ENCODE data around the gene CDH23. TPM values are rescaled to one million over a fixed set of nuclear protein-coding genes. Genes with fewer than 3 reads are reported as not detected.

CDH23 gene
- total RNA-seq, 1 experiment from 2014 or later = 0.34 TPM

GRCh38 chr10:71685554-71686232, 289.0 kb downstream of the CDH23 start:
- H3K4me3 ChIP-seq (ENCODE audit: low read depth, low read length) = no peak overlapping the region
- DNase-seq = no peak
- no peaks in the 10 kb centered on the region for H3K36me3 ChIP-seq (ENCODE audit: control insufficient read depth, insufficient read depth, low read length)
- Mint-ChIP-seq H3K36me3 (ENCODE audit: insufficient read depth, unreplicated experiment) (peaks cover 7% of the 10 kb centered on the region), H3K4me1 (ENCODE audit: low read depth, unreplicated experiment) (no peaks in the 10 kb centered on the region), H3K4me3 (ENCODE audit: unreplicated experiment) (no peak overlapping the region), H3K27me3 (ENCODE audit: insufficient read depth, unreplicated experiment) (peaks cover 9% of the 10 kb centered on the region), H3K9me3 (ENCODE audit: unreplicated experiment) (peaks cover 9% of the 10 kb centered on the region), H3K27ac (ENCODE audit: unreplicated experiment) (no peak overlapping the region)
- BruUV-seq (replicated peaks) = no TSS peak
- TF ChIP-seq CTCF (IDR thresholded peaks at IDR 0.05; ENCODE audit: insufficient read depth in 1 of 2, low read depth in 1 of 2, low read length in 1 of 2, severe bottlenecking in 1 of 2, unreplicated experiment in 1 of 2) = no peak
- H3K9me3 ChIP-seq = no peaks in the 10 kb centered on the region
- H3K27me3 ChIP-seq (replicated peaks; ENCODE audit: control insufficient read depth, insufficient read depth, low read length) = no peaks in the 10 kb centered on the region
- CTCF ChIA-PET = interaction anchor here (1.1 to 2.6 kb wide), 2 partner anchors 11 to 254 kb away, joined by 3 to 10 read pairs; no protein-coding TSS in a partner anchor
- intact Hi-C loops (cut with micrococcal nuclease; ENCODE audit: unreplicated experiment) = no loop called here
- POLR2A ChIA-PET = no interaction called here
- no peaks in the 10 kb centered on the region for H3K4me1 ChIP-seq

DNA sequence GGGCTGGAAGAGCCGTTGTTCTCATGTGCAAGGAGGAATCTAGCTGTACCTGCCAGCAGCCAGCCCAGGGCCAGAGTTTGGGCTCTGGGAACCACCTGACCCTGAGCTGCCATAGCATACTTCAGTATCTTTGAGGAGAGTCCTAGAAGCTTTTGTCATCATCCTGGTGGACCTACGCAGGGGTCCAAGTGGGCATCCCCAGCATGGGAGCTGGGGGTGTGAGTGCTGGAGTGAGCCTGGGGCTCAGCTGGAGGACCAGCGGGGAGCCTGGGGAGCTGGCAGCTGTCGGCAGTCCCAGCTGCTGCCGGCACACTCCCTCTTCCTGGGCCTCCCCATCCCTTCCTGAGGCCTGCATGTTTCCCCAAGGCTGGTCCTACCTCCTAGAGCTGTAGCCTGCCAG, 290.4 kb downstream of the CDH23 start:
- Mint-ChIP-seq H3K27me3 (ENCODE audit: insufficient read depth, unreplicated experiment) (peaks cover 4% of the 10 kb centered on the region), H3K4me1 (ENCODE audit: low read depth, unreplicated experiment) (no peaks in the 10 kb centered on the region), H3K4me3 (ENCODE audit: unreplicated experiment) (no peak overlapping the region), H3K36me3 (ENCODE audit: insufficient read depth, unreplicated experiment) (peaks cover 7% of the 10 kb centered on the region), H3K9me3 (ENCODE audit: unreplicated experiment) (peaks cover 9% of the 10 kb centered on the region), H3K27ac (ENCODE audit: unreplicated experiment) (no peak overlapping the region)
- no peak for DNase-seq
- H3K9me3 ChIP-seq = no peaks in the 10 kb centered on the region
- H3K36me3 ChIP-seq (ENCODE audit: control insufficient read depth, insufficient read depth, low read length) = no peaks in the 10 kb centered on the region
- H3K4me3 ChIP-seq (ENCODE audit: low read depth, low read length) = no peak overlapping the region
- no peaks in the 10 kb centered on the region for H3K27me3 ChIP-seq (replicated peaks; ENCODE audit: control insufficient read depth, insufficient read depth, low read length)
- no TSS peak for BruUV-seq (replicated peaks)
- no peaks in the 10 kb centered on the region for H3K4me1 ChIP-seq
- CTCF ChIA-PET = interaction anchor here (0.9 to 1.9 kb wide), 3 partner anchors 10 to 255 kb away, joined by 3 to 9 read pairs (median 3); no protein-coding TSS in a partner anchor
- TF ChIP-seq CTCF (IDR thresholded peaks at IDR 0.05; ENCODE audit: insufficient read depth in 1 of 2, low read depth in 1 of 2, low read length in 1 of 2, severe bottlenecking in 1 of 2, unreplicated experiment in 1 of 2) = no peak
- POLR2A ChIA-PET = no interaction called here
- intact Hi-C loops (cut with micrococcal nuclease; ENCODE audit: unreplicated experiment) = no loop called here

GRCh38 chr10:71687480-71687879, 290.8 kb downstream of the CDH23 start:
- DNase-seq = no peak
- no peaks in the 10 kb centered on the region for H3K9me3 ChIP-seq
- intact Hi-C loops (cut with micrococcal nuclease; ENCODE audit: unreplicated experiment) = no loop called here
- ChIA-PET CTCF (interaction anchor here (0.9 to 1.9 kb wide), 2 partner anchors 9 to 11 kb away, joined by 3 to 9 read pairs; no protein-coding TSS in a partner anchor), POLR2A (no interaction called here)
- H3K4me3 Mint-ChIP-seq (ENCODE audit: unreplicated experiment) = no peak overlapping the region
- no peak overlapping the region for H3K27ac Mint-ChIP-seq (ENCODE audit: unreplicated experiment)
- H3K36me3 Mint-ChIP-seq (ENCODE audit: insufficient read depth, unreplicated experiment) = peaks cover 7% of the 10 kb centered on the region
- H3K36me3 ChIP-seq (ENCODE audit: control insufficient read depth, insufficient read depth, low read length) = no peaks in the 10 kb centered on the region
- no peak for TF ChIP-seq CTCF (IDR thresholded peaks at IDR 0.05; ENCODE audit: insufficient read depth in 1 of 2, low read depth in 1 of 2, low read length in 1 of 2, severe bottlenecking in 1 of 2, unreplicated experiment in 1 of 2)
- no peaks in the 10 kb centered on the region for H3K27me3 ChIP-seq (replicated peaks; ENCODE audit: control insufficient read depth, insufficient read depth, low read length)
- H3K4me3 ChIP-seq (ENCODE audit: low read depth, low read length) = no peak overlapping the region
- peaks cover 9% of the 10 kb centered on the region for H3K9me3 Mint-ChIP-seq (ENCODE audit: unreplicated experiment)
- peaks cover 4% of the 10 kb centered on the region for H3K27me3 Mint-ChIP-seq (ENCODE audit: insufficient read depth, unreplicated experiment)
- H3K4me1 ChIP-seq = no peaks in the 10 kb centered on the region
- no TSS peak for BruUV-seq (replicated peaks)
- no peaks in the 10 kb centered on the region for H3K4me1 Mint-ChIP-seq (ENCODE audit: low read depth, unreplicated experiment)

All from Caco-2 (cell line).